ENCODE results near the gene HYPK. TPM values are rescaled to one million over a fixed set of nuclear protein-coding genes. Genes with fewer than 3 reads are reported as not detected.
"Not testable (repeated sequence)": the region's sequence is repeated elsewhere in the genome, so short reads cannot be mapped to it uniquely, and the experiment has no call there.

The HYPK gene
- total RNA-seq, 1 experiment from 2014 or later = 14.4 TPM

GRCh38 chr15:43821505-43821904, 21.1 kb downstream of the HYPK start:
- POLR2A ChIA-PET (ENCODE audit: unreplicated experiment) = interaction anchor here (0.7 kb wide), 1 partner anchor 27 kb away, joined by 26 read pairs; no protein-coding TSS in a partner anchor
- peaks cover 17% of the 10 kb centered on the region for H3K4me1 ChIP-seq (replicated peaks; ENCODE audit: insufficient read depth)
- H3K27ac ChIP-seq = no peak overlapping the region
- intact Hi-C loops (cut with micrococcal nuclease; ENCODE audit: unreplicated experiment) = loop anchor here (10.0 kb wide), 1 partner anchor 47 kb away; the partner anchor contains the start of gene ELL3
- no peak for DNase-seq
- BruUV-seq (replicated peaks) = no TSS peak
- H3K4me2 ChIP-seq = no peak overlapping the region
- no peak overlapping the region for H3K4me3 ChIP-seq
- no peaks in the 10 kb centered on the region for H3K27me3 ChIP-seq (ENCODE audit: insufficient read depth, low read depth)
- H3K36me3 ChIP-seq (ENCODE audit: low read depth) = no peaks in the 10 kb centered on the region
- H4K20me1 ChIP-seq (ENCODE audit: insufficient read depth) = no peaks in the 10 kb centered on the region
- no peaks in the 10 kb centered on the region; the same call in 1 of the 2 replicates for H3F3A ChIP-seq (ENCODE audit: insufficient read depth, low read depth)
- CTCF ChIA-PET = no interaction called here
- no peaks in the 10 kb centered on the region for H3K9me3 ChIP-seq (ENCODE audit: insufficient read depth, low read depth)
- H3K79me2 ChIP-seq (ENCODE audit: low read depth) = peaks cover 47% of the 10 kb centered on the region
- H3K9me2 ChIP-seq (ENCODE audit: insufficient read depth) = no peaks in the 10 kb centered on the region
- H2AFZ ChIP-seq = no peak overlapping the region
- TF ChIP-seq EZH2 (IDR thresholded peaks at IDR 0.05; ENCODE audit: low read depth) = no peak
- no peak for TF ChIP-seq CTCF (conservative IDR thresholded peaks at IDR 0.05)

- H4K20me1 ChIP-seq (ENCODE audit: insufficient read depth) = no peaks in the 10 kb centered on the region
- peak within 1 kb of the TSS; percentile 63 for H3K4me3 ChIP-seq
- peaks cover 28% of the 10 kb centered on the region for H3K4me1 ChIP-seq (replicated peaks; ENCODE audit: insufficient read depth)
- no peaks in the 10 kb centered on the region for H3K36me3 ChIP-seq (ENCODE audit: low read depth)
- TF ChIP-seq EZH2 (IDR thresholded peaks at IDR 0.05; ENCODE audit: low read depth) = no peak
- TF ChIP-seq CTCF (conservative IDR thresholded peaks at IDR 0.05) = no peak
- peak within 1 kb of the TSS; percentile 82 for H3K4me2 ChIP-seq
- intact Hi-C loops (cut with micrococcal nuclease; ENCODE audit: unreplicated experiment) = loop anchor here (10.0 kb wide), 1 partner anchor 50 kb away; the partner anchor contains the start of gene ELL3
- peak; percentile 86 to 92 for DNase-seq
- no peaks in the 10 kb centered on the region for H3K9me2 ChIP-seq (ENCODE audit: insufficient read depth)
- ChIA-PET CTCF (no interaction called here), POLR2A (ENCODE audit: unreplicated experiment) (interaction anchor here (0.5 to 0.9 kb wide), 11 partner anchors 12 to 721 kb away, joined by 3 to 9 read pairs (median 4); partner anchors contain the start of gene ELL3)
- no peaks in the 10 kb centered on the region for H3K27me3 ChIP-seq (ENCODE audit: insufficient read depth, low read depth)
- BruUV-seq (replicated peaks) = TSS peak; percentile 75
- H3K79me2 ChIP-seq (ENCODE audit: low read depth) = peaks cover 42% of the 10 kb centered on the region
- peak within 1 kb of the TSS; percentile 72 for H3K27ac ChIP-seq
- peaks cover 13% of the 10 kb centered on the region; the same call in 1 of the 2 replicates for H3F3A ChIP-seq (ENCODE audit: insufficient read depth, low read depth)
- no peaks in the 10 kb centered on the region for H3K9me3 ChIP-seq (ENCODE audit: insufficient read depth, low read depth)
- peak within 1 kb of the TSS; percentile 79 for H2AFZ ChIP-seq
These were observed 24.2 kb downstream of the HYPK start, which contains the start of gene MFAP1 for GRCh38 chr15:43824302-43825246. Gene MFAP1, minus strand, starts transcription at chr15:43824690. Its CDS starts 121 bp downstream, at chr15:43824569.

GRCh38 chr15:43825305-43825704, 24.9 kb downstream of the HYPK start:
- H3K9me3 ChIP-seq (ENCODE audit: insufficient read depth, low read depth); DNase-seq; H3K27ac ChIP-seq; BruUV-seq (replicated peaks); H2AFZ ChIP-seq; H3K9me2 ChIP-seq (ENCODE audit: insufficient read depth); H3K4me3 ChIP-seq; CTCF ChIA-PET; H4K20me1 ChIP-seq (ENCODE audit: insufficient read depth); H3K27me3 ChIP-seq (ENCODE audit: insufficient read depth, low read depth); H3K36me3 ChIP-seq (ENCODE audit: low read depth): not testable (repeated sequence)
- peaks cover 28% of the 10 kb centered on the region for H3K4me1 ChIP-seq (replicated peaks; ENCODE audit: insufficient read depth)
- POLR2A ChIA-PET (ENCODE audit: unreplicated experiment) = interaction anchor here (0.6 to 0.9 kb wide), 3 partner anchors 16 to 721 kb away, joined by 3 to 4 read pairs (median 3); no protein-coding TSS in a partner anchor
- intact Hi-C loops (cut with micrococcal nuclease; ENCODE audit: unreplicated experiment) = loop anchor here (10.0 kb wide), 1 partner anchor 51 kb away; the partner anchor contains the start of gene ELL3
- H3F3A ChIP-seq (ENCODE audit: insufficient read depth, low read depth) = peaks cover 13% of the 10 kb centered on the region; the same call in 1 of the 2 replicates
- peak overlapping the region; percentile 82; the same call in 1 of the 2 replicates for H3K4me2 ChIP-seq
- H3K79me2 ChIP-seq (ENCODE audit: low read depth) = peaks cover 37% of the 10 kb centered on the region
